Astrocyte (in vitro differentiated cells and primary cell): Measurements from ENCODE around the gene SNRPD3.

Experiments
- CTCF ChIP-seq: IDR thresholded peaks from 2 replicates; pipeline ENCODE4 v1.5.1; 2011; ENCODE audit warnings: low read depth, mild to moderate bottlenecking, inconsistent platforms, low read length, moderate library complexity; ENCODE audit not compliant: insufficient read depth
- EZH2 ChIP-seq: IDR thresholded peaks from 2 replicates; pipeline ENCODE4 v1.6.1; 2012; ENCODE audit warnings: mild to moderate bottlenecking, low read length, inconsistent platforms; ENCODE audit not compliant: insufficient read depth

- no peak for TF ChIP-seq CTCF
- no peak for TF ChIP-seq EZH2
Measured at GRCh38 chr22:24542641-24543040, 13.2 kb upstream of the SNRPD3 start.
